Right lobe of liver (tissue), 6 donors: ENCODE results near the gene TMEM39B. TPM values are rescaled to one million over a fixed set of nuclear protein-coding genes. Genes with fewer than 3 reads are reported as not detected.
A peak's percentile ranks its signal among the peaks of the same experiment; 100 is the strongest.

ENCODE experiments used
- ATAC-seq, 4 donors: fragments of 200-7000 bp; cut with Tn5 transposase; one replicate each; pipeline ENCODE4 v1.9.1; 2020; ENCODE audit warnings: mild to moderate bottlenecking in 4 of 4, moderate library complexity in 4 of 4
- DNase-seq, 3 donors: peaks; one replicate each; pipeline ENCODE4 v3.0.0-alpha.2; 2020
- H3K27ac ChIP-seq, 3 donors: fragments of 200-600 bp; one replicate each; pipeline ENCODE4 v1.8.0; 2022
- H3K27me3 ChIP-seq, 2 donors: fragments of 200-600 bp; one replicate each; pipeline ENCODE4 v1.8.0; 2022
- H3K36me3 ChIP-seq, 4 donors: fragments of 200-600 bp; sonication (generic) in 1 of 4; one replicate each; pipeline versions ENCODE4 v1.5.1 to v1.8.0; 2017 to 2022; ENCODE audit warnings: control low read depth in 1 of 4
- H3K4me1 ChIP-seq, 4 donors: fragments of 200-600 bp; sonication (generic) in 1 of 4; one replicate each; pipeline versions ENCODE4 v1.5.1 to v1.8.0; 2017 to 2022; ENCODE audit warnings: control low read depth in 1 of 4
- H3K4me3 ChIP-seq, 3 donors: fragments of 200-600 bp; one replicate each; pipeline ENCODE4 v1.8.0; 2022
- H3K9me3 ChIP-seq, 4 donors: fragments of 200-600 bp; sonication (generic) in 1 of 4; one replicate each; pipeline versions ENCODE4 v1.5.1 to v1.8.0; 2017 to 2022; ENCODE audit warnings: control low read depth in 1 of 4
- POLR2A ChIP-seq: fragments of 450-650 bp; IDR thresholded peaks from one replicate; pipeline ENCODE4 v1.6.1; 2017; ENCODE audit warnings: antibody characterized with exemption, mild to moderate bottlenecking
- WGBS: methylation state at CpG from one replicate; pipeline ENCODE4 v1.1.6; 2018; ENCODE audit warnings: low coverage, low lambda C conversion rate; ENCODE audit not compliant: insufficient coverage; ENCODE audit errors: missing lambda C conversion rate; 5-methylcytosine and 5-hydroxymethylcytosine counted together
- intact Hi-C, 2 donors: fragments of 100-400 bp; cut with DNase I; formaldehyde crosslinking; loops; one replicate each; pipeline versions ENCODE4 v1.11.2 to v1.14.1; 2022
- total RNA-seq, 6 experiments: library from RNA; depleted of rRNA in 2 of 6; stranded (reverse); fragments of >200 nt in 2 of 6; fragmentation: NEBNext Ultra II Directional in 3 of 6; extraction: Animal tissue kit (Norgen Biotek cat#: 25700) in 3 of 6; gene quantifications; one replicate each; pipeline versions ENCODE4 v1.1.0 to v1.2.4, GENCODE V29; 2016 to 2023
- TF ChIP-seq, protein P1 (sequence below), 4 donors: fragments of 200-600 bp in 3 of 4; fragments of 450-650 bp in 1 of 4; IDR thresholded peaks; one replicate each; pipeline versions ENCODE4 v1.5.1 to v1.8.0; 2016 to 2022; ENCODE audit warnings: antibody characterized with exemption in 4 of 4, mild to moderate bottlenecking in 2 of 4
- donor health status: DM: no; HTN: yes; CAD: no.
- donor health status: DM: no; HTN: no; CAD: no.
- donor health status: DM: no; HTN: no; CAD: no.
- donor health status: DM: no; HTN: yes; CAD: no.
- donor health status: DM: no; HTN: yes; CAD: no.

Gene TMEM39B
- total RNA-seq, 6 experiments from 2014 or later: 4.0 to 10.3 (median 6.3) TPM

DNA sequence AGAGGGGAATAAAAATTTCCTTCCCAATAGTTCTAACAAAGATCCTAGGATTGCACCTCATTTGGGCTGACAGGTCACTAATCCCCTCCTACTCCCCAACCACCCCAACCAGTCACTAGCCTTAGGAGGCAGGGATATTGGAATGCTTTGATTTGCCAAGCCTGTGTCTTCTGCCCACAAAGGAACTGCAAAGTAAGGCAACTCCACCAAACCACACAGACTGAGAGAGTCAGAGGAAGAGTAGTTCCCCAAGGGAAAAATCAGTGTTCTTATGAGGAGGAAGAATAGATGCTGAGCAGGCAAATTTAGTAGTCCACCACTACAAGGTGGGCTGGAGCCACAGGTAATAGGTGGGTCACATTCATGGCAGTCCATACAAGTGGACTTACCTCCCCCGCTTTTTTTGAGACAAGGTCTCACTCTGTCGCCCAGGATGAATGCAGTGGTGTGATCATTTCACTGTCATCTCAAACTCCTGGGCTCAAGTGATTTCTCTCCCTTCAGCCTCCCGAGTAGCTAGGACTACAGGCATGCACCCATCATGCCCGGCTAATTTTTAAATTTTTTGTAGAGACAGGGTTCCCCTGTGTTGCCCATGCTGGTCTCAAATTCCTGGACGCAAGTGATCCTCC, 3.7 kb upstream of the TMEM39B start:
- no peak for ATAC-seq
- TF ChIP-seq POLR2A: no peak
- TF ChIP-seq, protein P1, sequence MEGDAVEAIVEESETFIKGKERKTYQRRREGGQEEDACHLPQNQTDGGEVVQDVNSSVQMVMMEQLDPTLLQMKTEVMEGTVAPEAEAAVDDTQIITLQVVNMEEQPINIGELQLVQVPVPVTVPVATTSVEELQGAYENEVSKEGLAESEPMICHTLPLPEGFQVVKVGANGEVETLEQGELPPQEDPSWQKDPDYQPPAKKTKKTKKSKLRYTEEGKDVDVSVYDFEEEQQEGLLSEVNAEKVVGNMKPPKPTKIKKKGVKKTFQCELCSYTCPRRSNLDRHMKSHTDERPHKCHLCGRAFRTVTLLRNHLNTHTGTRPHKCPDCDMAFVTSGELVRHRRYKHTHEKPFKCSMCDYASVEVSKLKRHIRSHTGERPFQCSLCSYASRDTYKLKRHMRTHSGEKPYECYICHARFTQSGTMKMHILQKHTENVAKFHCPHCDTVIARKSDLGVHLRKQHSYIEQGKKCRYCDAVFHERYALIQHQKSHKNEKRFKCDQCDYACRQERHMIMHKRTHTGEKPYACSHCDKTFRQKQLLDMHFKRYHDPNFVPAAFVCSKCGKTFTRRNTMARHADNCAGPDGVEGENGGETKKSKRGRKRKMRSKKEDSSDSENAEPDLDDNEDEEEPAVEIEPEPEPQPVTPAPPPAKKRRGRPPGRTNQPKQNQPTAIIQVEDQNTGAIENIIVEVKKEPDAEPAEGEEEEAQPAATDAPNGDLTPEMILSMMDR (IDR thresholded peaks at IDR 0.05): no peak
- Histone ChIP-seq H3K4me3 (no peak overlapping the region), H3K9me3 (no peaks in the 10 kb centered on the region), H3K27ac (no peak overlapping the region), H3K36me3 (no peaks in the 10 kb centered on the region), H3K4me1 (peaks cover 0 to 22% (median 2%) of the 10 kb centered on the region in 4 donors), H3K27me3 (no peaks in the 10 kb centered on the region)
- DNase-seq: no peak
- intact Hi-C loops: no loop called here
- 62% methylated on average over 2 of the region's 5 CpGs for WGBS

DNA sequence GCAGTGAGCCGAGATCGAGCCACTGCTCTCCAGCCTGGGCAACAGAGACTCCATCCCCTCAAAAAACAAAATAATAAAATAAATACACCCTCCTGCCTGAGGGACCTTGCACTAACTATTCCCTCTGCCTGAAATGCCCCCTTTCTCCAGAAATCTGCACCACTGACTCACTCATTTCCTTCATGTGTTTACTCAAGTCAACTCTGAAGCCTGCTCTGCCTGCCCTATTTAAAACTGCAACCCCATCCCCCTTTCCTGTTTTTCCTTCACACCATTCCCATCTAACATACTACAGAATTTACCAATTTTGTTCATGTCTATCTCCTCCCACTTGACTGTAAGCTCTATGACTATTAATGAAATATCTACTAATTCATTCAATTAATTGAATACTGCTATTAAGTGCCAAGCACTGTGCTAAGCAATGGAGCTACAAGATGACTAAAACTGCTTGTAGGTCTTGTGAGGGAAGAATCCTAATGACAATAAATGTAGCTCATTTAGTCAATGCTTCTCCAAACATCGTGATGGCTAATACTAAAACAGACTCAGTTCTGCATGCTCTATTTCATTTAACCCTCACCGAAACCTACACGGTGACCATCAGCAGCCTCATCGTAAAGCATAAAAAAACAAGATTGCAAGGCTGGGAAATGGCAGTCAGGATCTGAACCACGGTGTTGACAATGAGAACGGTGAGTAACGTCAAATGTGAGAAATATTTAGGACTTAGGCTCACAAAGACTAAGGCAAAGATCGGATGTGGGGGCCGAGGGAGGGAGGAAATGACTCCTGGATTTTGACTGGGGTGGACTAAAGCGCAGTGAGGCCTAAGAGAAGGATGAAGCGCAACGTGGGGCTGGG, 749 bp upstream of the TMEM39B start:
- 5% methylated on average over 12 of the region's 14 CpGs for WGBS
- no peak for TF ChIP-seq POLR2A
- TF ChIP-seq, protein P1 (IDR thresholded peaks at IDR 0.05): no peak
- peak overlapping the region; percentile 81 to 86 (median 86) for H3K27ac ChIP-seq
- intact Hi-C loops: no loop called here
- ATAC-seq (no peak), DNase-seq (no peak)
- H3K36me3 ChIP-seq: peaks cover 0 to 10% (median 4%) of the 10 kb centered on the region in 4 donors
- H3K4me1 ChIP-seq: peaks cover 0 to 7% (median 0%) of the 10 kb centered on the region in 4 donors
- no peaks in the 10 kb centered on the region for H3K27me3 ChIP-seq
- peak overlapping the region; percentile 71 to 93 (median 83) for H3K4me3 ChIP-seq
- no peaks in the 10 kb centered on the region for H3K9me3 ChIP-seq

DNA sequence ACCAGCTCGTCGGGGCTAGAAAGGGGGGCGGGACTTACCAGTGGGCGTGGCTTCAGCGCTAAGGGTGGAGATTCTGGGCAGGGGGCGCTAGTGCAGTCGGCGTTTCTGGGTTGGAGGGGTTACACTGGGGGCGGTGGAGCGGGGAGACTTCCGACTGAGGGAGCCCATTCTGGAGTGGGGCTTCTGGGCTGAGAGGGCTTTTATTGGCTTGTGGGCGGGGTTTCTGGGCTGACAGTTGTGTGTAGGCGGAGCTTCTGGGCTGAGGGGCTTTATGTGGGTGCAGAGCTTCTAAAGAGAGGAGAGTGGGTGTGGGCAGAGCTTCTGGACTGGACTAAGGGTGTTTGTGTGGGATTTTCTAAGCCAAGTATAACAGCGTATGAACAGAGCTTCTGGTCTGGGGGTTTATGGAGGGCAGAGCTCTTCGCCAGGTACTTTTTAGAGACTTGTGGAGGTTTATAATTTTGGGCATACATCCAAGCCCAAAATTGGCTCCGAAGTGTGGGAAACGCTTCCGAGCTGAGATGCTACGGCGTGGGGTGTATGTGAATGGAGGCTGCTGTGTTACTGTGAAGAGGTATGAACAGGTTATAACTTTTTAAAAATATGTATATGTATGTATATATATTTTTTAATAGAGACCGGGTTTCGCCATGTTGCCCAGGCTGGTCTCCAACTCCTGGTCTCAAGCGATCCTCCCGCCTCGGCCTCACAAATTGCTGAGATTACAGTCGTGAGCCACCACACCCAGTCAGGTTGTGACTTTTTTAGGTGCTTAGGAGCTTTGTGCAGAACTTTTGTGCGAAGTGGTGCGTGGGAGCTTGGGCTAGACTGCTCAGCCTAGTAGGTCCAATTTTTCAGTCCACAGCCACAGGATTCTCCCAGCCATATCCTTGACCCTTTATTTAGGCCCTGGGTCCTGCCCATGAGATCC, 825 bp downstream of the TMEM39B start:
- DNase-seq: no peak

More for the DNA sequence above, 825 bp downstream of the TMEM39B start:
- TF ChIP-seq POLR2A: no peak
- TF ChIP-seq, protein P1 (IDR thresholded peaks at IDR 0.05): peak in 2 of 4 donors; percentile 4 to 22
- 56% methylated on average over 16 of the region's 28 CpGs for WGBS
- Histone ChIP-seq H3K27ac (peak overlapping the region; percentile 81 to 86 (median 86)), H3K27me3 (no peaks in the 10 kb centered on the region), H3K36me3 (peaks cover 0 to 21% (median 8%) of the 10 kb centered on the region in 4 donors), H3K4me3 (peak overlapping the region; percentile 71 to 93 (median 83)), H3K4me1 (peaks cover 0 to 6% (median 0%) of the 10 kb centered on the region in 4 donors), H3K9me3 (no peaks in the 10 kb centered on the region)
- intact Hi-C loops: no loop called here
- no peak for ATAC-seq
